HG03520 (cell line): ENCODE results near the gene TANK.
"Not testable (repeated sequence)": the region's sequence is repeated elsewhere in the genome, so short reads cannot be mapped to it uniquely, and the experiment has no call there.

Experiments used
- ATAC-seq: cut with Tn5 transposase; IDR thresholded peaks from one replicate; pipeline ENCODE4 v1.9.1; 2021; ENCODE audit warnings: mild to moderate bottlenecking, moderate library complexity; ENCODE audit not compliant: unreplicated experiment

The TANK gene

GRCh38 chr2:161165811-161166210, 5.6 kb downstream of the TANK start:
- ATAC-seq, result no peak

- peak; percentile 77 for ATAC-seq
These were observed 6.5 kb downstream of the TANK start for GRCh38 chr2:161166538-161167409.

GRCh38 chr2:161169335-161169734, 9.1 kb downstream of the TANK start:
- ATAC-seq, result no peak

- no peak for ATAC-seq
These were observed 10.1 kb downstream of the TANK start for GRCh38 chr2:161170377-161170776.

- ATAC-seq, result peak; percentile 35
These were observed 11.0 kb downstream of the TANK start for GRCh38 chr2:161170958-161171932.

GRCh38 chr2:161172901-161173540, 12.8 kb downstream of the TANK start:
- peak; percentile 46 for ATAC-seq

- no peak for ATAC-seq
These were observed 13.4 kb downstream of the TANK start for GRCh38 chr2:161173541-161174194.

- ATAC-seq, result no peak
These were observed 17.7 kb downstream of the TANK start for GRCh38 chr2:161177969-161178368.

GRCh38 chr2:161178756-161179155, 18.5 kb downstream of the TANK start:
- no peak for ATAC-seq

GRCh38 chr2:161190050-161190449, 29.8 kb downstream of the TANK start:
- no peak for ATAC-seq

GRCh38 chr2:161195602-161196001, 35.4 kb downstream of the TANK start:
- not testable (repeated sequence) for ATAC-seq

- peak; percentile 90 for ATAC-seq
These were observed 39.9 kb downstream of the TANK start for GRCh38 chr2:161199912-161200701.

GRCh38 chr2:161204846-161205245, 44.6 kb downstream of the TANK start:
- ATAC-seq, result no peak

- no peak for ATAC-seq
These were observed 46.3 kb downstream of the TANK start for GRCh38 chr2:161206471-161207032.

- ATAC-seq, result no peak
These were observed 47.7 kb downstream of the TANK start for GRCh38 chr2:161207941-161208340.

GRCh38 chr2:161208527-161209139, 48.4 kb downstream of the TANK start:
- no peak for ATAC-seq

- no peak for ATAC-seq
These were observed 49.7 kb downstream of the TANK start for GRCh38 chr2:161209902-161210301.

- ATAC-seq, result no peak
These were observed 57.5 kb downstream of the TANK start for GRCh38 chr2:161217597-161218185.

GRCh38 chr2:161219211-161219610, 59.0 kb downstream of the TANK start:
- ATAC-seq, result no peak
